Panc1 (cell line): ENCODE measurements around the gene TMEM131L.
"Not testable (repeated sequence)": the region's sequence is repeated elsewhere in the genome, so short reads cannot be mapped to it uniquely, and the experiment has no call there.

Experiments
- CTCF ChIP-seq: fragments of 450-650 bp; IDR thresholded peaks from 2 replicates; pipeline ENCODE4 v1.5.1; 2017; ENCODE audit warnings: mild to moderate bottlenecking
- POLR2AphosphoS5 ChIP-seq: IDR thresholded peaks from 2 replicates; pipeline ENCODE4 v1.6.1; 2012; ENCODE audit warnings: mild to moderate bottlenecking, low read depth, low read length, moderate library complexity
- REST ChIP-seq, 2 experiments: IDR thresholded peaks; 2 replicates each; pipeline ENCODE4 v1.6.1; 2011 to 2012; ENCODE audit warnings: low read depth in 2 of 2, control low read depth in 1 of 2, low read length in 1 of 2, mild to moderate bottlenecking in 1 of 2, moderate library complexity in 1 of 2; ENCODE audit not compliant: insufficient read depth in 1 of 2
- SIN3A ChIP-seq: IDR thresholded peaks from 2 replicates; pipeline ENCODE4 v1.6.1; 2012; ENCODE audit warnings: low read depth, mild to moderate bottlenecking, low read length, moderate library complexity, borderline replicate concordance; ENCODE audit not compliant: insufficient read depth

DNA sequence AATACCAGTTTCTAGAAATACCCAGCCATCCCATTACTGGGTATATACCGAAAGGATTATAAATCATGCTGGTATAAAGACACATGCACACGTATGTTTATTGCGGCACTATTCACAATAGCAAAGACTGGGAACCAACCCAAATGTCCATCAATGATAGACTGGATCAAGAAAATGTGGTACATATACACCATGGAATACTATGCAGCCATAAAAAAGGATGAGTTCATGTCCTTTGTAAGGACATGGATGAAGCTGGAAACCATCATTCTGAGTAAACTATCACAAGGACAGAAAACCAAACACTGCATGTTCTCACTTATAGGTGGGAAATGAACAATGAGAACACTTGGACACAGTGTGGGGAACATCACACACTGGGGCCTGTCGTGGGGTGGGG, 4.6 kb upstream of the TMEM131L start:
- not testable (repeated sequence) for TF ChIP-seq REST (IDR thresholded peaks at IDR 0.05; ENCODE audit: insufficient read depth in 1 of 2, low read depth in 2 of 2, low read length in 1 of 2); POLR2AphosphoS5; CTCF; SIN3A
